HepG2 (cell line): ENCODE measurements around the gene TOP1. TPM values are rescaled to one million over a fixed set of nuclear protein-coding genes. Genes with fewer than 3 reads are reported as not detected.

Source experiments
- ARID2 ChIP-seq: sonication (generic); formaldehyde crosslinking; IDR thresholded peaks from 2 replicates; pipeline ENCODE4 v1.8.1; 2022; ENCODE audit warnings: mild to moderate bottlenecking, missing genetic modification reagents, borderline replicate concordance
- ARNT ChIP-seq: fragments of 450-650 bp; IDR thresholded peaks from 2 replicates; pipeline ENCODE4 v1.6.1; 2017
- CCDC6 ChIP-seq: sonication (generic); formaldehyde crosslinking; IDR thresholded peaks from 2 replicates; pipeline ENCODE4 v1.8.1; 2022; ENCODE audit warnings: mild to moderate bottlenecking, missing genetic modification reagents, moderate library complexity
- ETV5 ChIP-seq: IDR thresholded peaks from 2 replicates; pipeline ENCODE4 v1.6.1; 2018; ENCODE audit warnings: missing biosample characterization, missing genetic modification reagents, inconsistent platforms, borderline replicate concordance
- HNF4A ChIP-seq: sonication (generic); formaldehyde crosslinking; IDR thresholded peaks from 2 replicates; pipeline ENCODE4 v1.4.0; 2020; ENCODE audit warnings: missing genetic modification reagents
- HNRNPK ChIP-seq: fragments of 200-400 bp; formaldehyde crosslinking; IDR thresholded peaks from 2 replicates; pipeline ENCODE4 v1.6.1; 2018; ENCODE audit warnings: low read length, low read depth, moderate library complexity, mild to moderate bottlenecking; ENCODE audit not compliant: poor library complexity, severe bottlenecking
- ISL2 ChIP-seq: sonication (generic); formaldehyde crosslinking; IDR thresholded peaks from 2 replicates; pipeline ENCODE4 v1.5.0; 2020; ENCODE audit warnings: missing genetic modification reagents
- KLF6 ChIP-seq: IDR thresholded peaks from 2 replicates; pipeline ENCODE4 v1.8.0; 2016; ENCODE audit warnings: missing biosample characterization, missing genetic modification reagents
- MIER3 ChIP-seq: IDR thresholded peaks from 2 replicates; pipeline ENCODE4 v1.6.1; 2016; ENCODE audit warnings: missing compliant biosample characterization, borderline replicate concordance
- NKX3-1 ChIP-seq: sonication (generic); formaldehyde crosslinking; IDR thresholded peaks from 2 replicates; pipeline ENCODE4 v1.5.0; 2020; ENCODE audit warnings: missing genetic modification reagents
- TAF1 ChIP-seq: sonication (generic); formaldehyde crosslinking; IDR thresholded peaks from 2 replicates; pipeline ENCODE4 v1.4.0; 2020; ENCODE audit warnings: missing genetic modification reagents
- TMF1 ChIP-seq: sonication (generic); formaldehyde crosslinking; IDR thresholded peaks from 2 replicates; pipeline ENCODE4 v1.8.1; 2022; ENCODE audit warnings: low read depth, missing genetic modification reagents
- ZNF747 ChIP-seq: sonication (generic); formaldehyde crosslinking; IDR thresholded peaks from 2 replicates; pipeline ENCODE4 v1.8.1; 2023; ENCODE audit warnings: missing genetic modification reagents, mild to moderate bottlenecking, borderline replicate concordance
- polyA plus RNA-seq, 8 experiments: library from polyadenylated mRNA; depleted of rRNA in 3 of 8; stranded (reverse) in 7 of 8; unstranded in 1 of 8; fragments of >200 nt; fragmentation: Illumina TruSeq in 4 of 8; extraction: Trizol in 4 of 8; gene quantifications; 2 replicates each; pipeline versions ENCODE4 v1.2.1 to v1.2.3, GENCODE V29; 2011 to 2016; ENCODE audit warnings: low read depth in 4 of 8, missing spikeins in 1 of 8, mixed read lengths in 1 of 8; ENCODE audit not compliant: insufficient read depth in 1 of 8
- total RNA-seq, 5 experiments: library from RNA; depleted of rRNA; stranded (reverse); fragments of >200 nt; fragmentation: Illumina TruSeq; extraction: Trizol; gene quantifications; 2 replicates each; pipeline ENCODE4 v1.2.3, GENCODE V29; 2016; ENCODE audit warnings: low read depth in 1 of 5
- TF ChIP-seq, protein P1 (sequence below): sonication (generic); formaldehyde crosslinking; conservative IDR thresholded peaks from 2 replicates; pipeline ENCODE4 v1.4.0; 2020; ENCODE audit warnings: mild to moderate bottlenecking, missing genetic modification reagents, moderate library complexity
- TF ChIP-seq, protein P2 (sequence below): sonication (generic); formaldehyde crosslinking; IDR thresholded peaks from 2 replicates; pipeline ENCODE4 v1.4.0; 2020; ENCODE audit warnings: mild to moderate bottlenecking, missing genetic modification reagents, borderline replicate concordance
- TF ChIP-seq, protein P3 (sequence below): sonication (generic); formaldehyde crosslinking; IDR thresholded peaks from 2 replicates; pipeline ENCODE4 v1.9.0; 2022; ENCODE audit warnings: missing genetic modification reagents, mild to moderate bottlenecking, borderline replicate concordance
- TF ChIP-seq, protein P4 (sequence below): sonication (generic); formaldehyde crosslinking; IDR thresholded peaks from 2 replicates; pipeline ENCODE4 v1.4.0; 2020; ENCODE audit warnings: mild to moderate bottlenecking, low read depth, missing genetic modification reagents
- TF ChIP-seq, protein P5 (sequence below): sonication (generic); formaldehyde crosslinking; IDR thresholded peaks from 2 replicates; pipeline ENCODE4 v1.5.0; 2020; ENCODE audit warnings: mild to moderate bottlenecking, missing genetic modification reagents

Gene TOP1
- total and polyA plus RNA-seq, 2 of the 13 experiments (the other 11 are each of a cell fraction or from before 2014, with no cell fraction given), result 10.2 to 19.4 TPM

DNA sequence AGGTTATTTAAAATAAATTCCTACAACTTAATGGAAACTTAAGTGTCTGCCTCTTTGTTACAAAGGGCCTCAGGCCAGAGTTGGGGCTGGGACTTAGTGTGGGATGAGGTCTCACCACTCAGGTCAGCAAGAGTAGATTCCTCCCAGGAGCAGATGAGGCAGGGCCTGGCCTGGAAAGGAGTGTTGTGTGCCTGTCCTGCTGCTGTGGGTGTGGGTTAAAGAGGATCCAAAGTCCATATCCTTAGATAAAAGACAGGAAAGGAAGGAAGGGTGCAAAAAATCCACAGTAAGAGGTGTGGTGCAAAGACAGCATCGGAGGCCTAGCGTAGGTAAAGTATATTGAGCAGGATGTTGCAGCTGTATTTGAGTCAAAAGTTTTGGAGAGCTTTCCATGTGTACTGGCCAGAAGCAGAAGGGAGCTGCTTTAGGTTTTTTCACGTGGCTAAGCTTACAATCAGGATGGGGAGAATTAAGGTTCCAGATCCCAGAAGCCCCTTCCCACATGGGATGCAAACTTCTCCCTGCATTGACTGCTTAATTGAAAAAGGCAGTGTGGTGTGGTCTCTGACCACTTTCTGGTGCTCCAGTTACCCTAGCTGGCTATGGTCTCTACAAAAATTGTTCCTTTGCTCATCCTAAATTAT, 96.0 kb downstream of the TOP1 start (continued):
- TF ChIP-seq, protein P1, sequence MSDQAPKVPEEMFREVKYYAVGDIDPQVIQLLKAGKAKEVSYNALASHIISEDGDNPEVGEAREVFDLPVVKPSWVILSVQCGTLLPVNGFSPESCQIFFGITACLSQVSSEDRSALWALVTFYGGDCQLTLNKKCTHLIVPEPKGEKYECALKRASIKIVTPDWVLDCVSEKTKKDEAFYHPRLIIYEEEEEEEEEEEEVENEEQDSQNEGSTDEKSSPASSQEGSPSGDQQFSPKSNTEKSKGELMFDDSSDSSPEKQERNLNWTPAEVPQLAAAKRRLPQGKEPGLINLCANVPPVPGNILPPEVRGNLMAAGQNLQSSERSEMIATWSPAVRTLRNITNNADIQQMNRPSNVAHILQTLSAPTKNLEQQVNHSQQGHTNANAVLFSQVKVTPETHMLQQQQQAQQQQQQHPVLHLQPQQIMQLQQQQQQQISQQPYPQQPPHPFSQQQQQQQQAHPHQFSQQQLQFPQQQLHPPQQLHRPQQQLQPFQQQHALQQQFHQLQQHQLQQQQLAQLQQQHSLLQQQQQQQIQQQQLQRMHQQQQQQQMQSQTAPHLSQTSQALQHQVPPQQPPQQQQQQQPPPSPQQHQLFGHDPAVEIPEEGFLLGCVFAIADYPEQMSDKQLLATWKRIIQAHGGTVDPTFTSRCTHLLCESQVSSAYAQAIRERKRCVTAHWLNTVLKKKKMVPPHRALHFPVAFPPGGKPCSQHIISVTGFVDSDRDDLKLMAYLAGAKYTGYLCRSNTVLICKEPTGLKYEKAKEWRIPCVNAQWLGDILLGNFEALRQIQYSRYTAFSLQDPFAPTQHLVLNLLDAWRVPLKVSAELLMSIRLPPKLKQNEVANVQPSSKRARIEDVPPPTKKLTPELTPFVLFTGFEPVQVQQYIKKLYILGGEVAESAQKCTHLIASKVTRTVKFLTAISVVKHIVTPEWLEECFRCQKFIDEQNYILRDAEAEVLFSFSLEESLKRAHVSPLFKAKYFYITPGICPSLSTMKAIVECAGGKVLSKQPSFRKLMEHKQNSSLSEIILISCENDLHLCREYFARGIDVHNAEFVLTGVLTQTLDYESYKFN (CRISPR knock-in tag), result no peak; the same call in 1 of the 2 replicates
- no peak for TF ChIP-seq TMF1
- TF ChIP-seq ARNT, result no peak
- no peak for TF ChIP-seq ISL2
- TF ChIP-seq HNRNPK, result no peak
- TF ChIP-seq, protein P2, sequence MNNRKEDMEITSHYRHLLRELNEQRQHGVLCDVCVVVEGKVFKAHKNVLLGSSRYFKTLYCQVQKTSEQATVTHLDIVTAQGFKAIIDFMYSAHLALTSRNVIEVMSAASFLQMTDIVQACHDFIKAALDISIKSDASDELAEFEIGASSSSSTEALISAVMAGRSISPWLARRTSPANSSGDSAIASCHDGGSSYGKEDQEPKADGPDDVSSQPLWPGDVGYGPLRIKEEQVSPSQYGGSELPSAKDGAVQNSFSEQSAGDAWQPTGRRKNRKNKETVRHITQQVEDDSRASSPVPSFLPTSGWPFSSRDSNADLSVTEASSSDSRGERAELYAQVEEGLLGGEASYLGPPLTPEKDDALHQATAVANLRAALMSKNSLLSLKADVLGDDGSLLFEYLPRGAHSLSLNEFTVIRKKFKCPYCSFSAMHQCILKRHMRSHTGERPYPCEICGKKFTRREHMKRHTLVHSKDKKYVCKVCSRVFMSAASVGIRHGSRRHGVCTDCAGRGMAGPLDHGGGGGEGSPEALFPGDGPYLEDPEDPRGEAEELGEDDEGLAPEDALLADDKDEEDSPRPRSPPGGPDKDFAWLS (CRISPR knock-in tag), result no peak
- no peak for TF ChIP-seq CCDC6 (CRISPR knock-in tag)
- TF ChIP-seq, protein P3, sequence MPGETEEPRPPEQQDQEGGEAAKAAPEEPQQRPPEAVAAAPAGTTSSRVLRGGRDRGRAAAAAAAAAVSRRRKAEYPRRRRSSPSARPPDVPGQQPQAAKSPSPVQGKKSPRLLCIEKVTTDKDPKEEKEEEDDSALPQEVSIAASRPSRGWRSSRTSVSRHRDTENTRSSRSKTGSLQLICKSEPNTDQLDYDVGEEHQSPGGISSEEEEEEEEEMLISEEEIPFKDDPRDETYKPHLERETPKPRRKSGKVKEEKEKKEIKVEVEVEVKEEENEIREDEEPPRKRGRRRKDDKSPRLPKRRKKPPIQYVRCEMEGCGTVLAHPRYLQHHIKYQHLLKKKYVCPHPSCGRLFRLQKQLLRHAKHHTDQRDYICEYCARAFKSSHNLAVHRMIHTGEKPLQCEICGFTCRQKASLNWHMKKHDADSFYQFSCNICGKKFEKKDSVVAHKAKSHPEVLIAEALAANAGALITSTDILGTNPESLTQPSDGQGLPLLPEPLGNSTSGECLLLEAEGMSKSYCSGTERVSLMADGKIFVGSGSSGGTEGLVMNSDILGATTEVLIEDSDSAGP (CRISPR knock-in tag), result no peak
- TF ChIP-seq TAF1 (CRISPR knock-in tag), result no peak
- no peak for TF ChIP-seq KLF6 (CRISPR knock-in tag)
- TF ChIP-seq, protein P4, sequence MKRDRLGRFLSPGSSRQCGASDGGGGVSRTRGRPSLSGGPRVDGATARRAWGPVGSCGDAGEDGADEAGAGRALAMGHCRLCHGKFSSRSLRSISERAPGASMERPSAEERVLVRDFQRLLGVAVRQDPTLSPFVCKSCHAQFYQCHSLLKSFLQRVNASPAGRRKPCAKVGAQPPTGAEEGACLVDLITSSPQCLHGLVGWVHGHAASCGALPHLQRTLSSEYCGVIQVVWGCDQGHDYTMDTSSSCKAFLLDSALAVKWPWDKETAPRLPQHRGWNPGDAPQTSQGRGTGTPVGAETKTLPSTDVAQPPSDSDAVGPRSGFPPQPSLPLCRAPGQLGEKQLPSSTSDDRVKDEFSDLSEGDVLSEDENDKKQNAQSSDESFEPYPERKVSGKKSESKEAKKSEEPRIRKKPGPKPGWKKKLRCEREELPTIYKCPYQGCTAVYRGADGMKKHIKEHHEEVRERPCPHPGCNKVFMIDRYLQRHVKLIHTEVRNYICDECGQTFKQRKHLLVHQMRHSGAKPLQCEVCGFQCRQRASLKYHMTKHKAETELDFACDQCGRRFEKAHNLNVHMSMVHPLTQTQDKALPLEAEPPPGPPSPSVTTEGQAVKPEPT (CRISPR knock-in tag), result no peak
- TF ChIP-seq, protein P5, sequence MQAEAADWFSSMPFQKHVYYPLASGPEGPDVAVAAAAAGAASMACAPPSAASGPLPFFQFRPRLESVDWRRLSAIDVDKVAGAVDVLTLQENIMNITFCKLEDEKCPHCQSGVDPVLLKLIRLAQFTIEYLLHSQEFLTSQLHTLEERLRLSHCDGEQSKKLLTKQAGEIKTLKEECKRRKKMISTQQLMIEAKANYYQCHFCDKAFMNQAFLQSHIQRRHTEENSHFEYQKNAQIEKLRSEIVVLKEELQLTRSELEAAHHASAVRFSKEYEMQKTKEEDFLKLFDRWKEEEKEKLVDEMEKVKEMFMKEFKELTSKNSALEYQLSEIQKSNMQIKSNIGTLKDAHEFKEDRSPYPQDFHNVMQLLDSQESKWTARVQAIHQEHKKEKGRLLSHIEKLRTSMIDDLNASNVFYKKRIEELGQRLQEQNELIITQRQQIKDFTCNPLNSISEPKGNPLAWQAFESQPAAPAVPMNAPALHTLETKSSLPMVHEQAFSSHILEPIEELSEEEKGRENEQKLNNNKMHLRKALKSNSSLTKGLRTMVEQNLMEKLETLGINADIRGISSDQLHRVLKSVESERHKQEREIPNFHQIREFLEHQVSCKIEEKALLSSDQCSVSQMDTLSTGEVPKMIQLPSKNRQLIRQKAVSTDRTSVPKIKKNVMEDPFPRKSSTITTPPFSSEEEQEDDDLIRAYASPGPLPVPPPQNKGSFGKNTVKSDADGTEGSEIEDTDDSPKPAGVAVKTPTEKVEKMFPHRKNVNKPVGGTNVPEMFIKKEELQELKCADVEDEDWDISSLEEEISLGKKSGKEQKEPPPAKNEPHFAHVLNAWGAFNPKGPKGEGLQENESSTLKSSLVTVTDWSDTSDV (CRISPR knock-in tag), result no peak
- TF ChIP-seq HNF4A, result peak; percentile 79
- TF ChIP-seq ARID2, result no peak
- TF ChIP-seq ETV5 (CRISPR knock-in tag), result peak; percentile 55; the same call in 1 of the 2 replicates
- TF ChIP-seq MIER3 (CRISPR knock-in tag), result no peak
- no peak for TF ChIP-seq NKX3-1
- no peak for TF ChIP-seq ZNF747 (CRISPR knock-in tag)
